ENCODE results near the gene FRS2. TPM values are rescaled to one million over a fixed set of nuclear protein-coding genes. Genes with fewer than 3 reads are reported as not detected.

Gene FRS2
- total and polyA plus RNA-seq, 8 donors = 2.0 to 71.0 (median 12.1) TPM

DNA sequence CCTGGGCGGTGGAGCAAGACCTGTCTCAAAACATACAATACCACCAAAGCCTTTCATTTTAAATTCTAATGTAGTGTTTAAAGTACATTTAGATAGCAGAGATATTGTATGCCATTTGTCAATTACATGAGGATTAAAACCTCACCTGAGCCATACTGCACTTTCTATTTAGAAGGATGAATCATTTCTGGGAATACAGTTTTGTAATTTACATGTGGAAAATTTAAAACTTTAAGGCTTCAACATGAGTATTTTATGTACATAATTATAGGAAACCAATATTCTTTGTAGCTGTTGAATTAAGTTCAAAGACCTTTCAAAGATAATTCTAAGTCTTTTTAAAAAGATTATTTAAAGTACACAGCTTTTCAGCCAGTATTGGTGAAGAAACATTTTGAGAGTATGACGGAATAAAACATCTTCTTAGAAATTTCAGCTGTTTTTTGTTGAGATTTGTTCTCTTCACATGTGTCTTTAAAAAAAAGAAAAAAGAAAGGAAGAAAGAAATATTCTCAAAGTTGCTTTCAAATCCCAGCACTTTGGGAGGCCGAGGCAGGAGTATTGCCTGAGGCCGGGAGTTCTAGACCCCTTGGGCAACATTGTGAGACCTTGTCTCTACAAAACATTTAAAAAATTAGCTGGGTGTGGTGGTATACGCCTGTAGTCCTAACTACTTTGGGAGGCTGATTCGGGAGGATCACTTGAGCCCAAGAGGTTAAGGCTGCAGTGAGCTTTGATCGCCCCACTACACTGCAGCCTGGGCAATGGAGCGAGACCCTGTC lies 80.6 kb downstream of the FRS2 start:
- no peaks in the 10 kb centered on the region for H3K27me3 ChIP-seq
- H3K27ac ChIP-seq = no peak overlapping the region
- peaks cover 0 to 12% (median 6%) of the 10 kb centered on the region in 4 donors for H3K4me1 ChIP-seq
- intact Hi-C loops (cut with DNase I; ENCODE audit: low total_unique reads) = no loop called here
- H3K9me3 ChIP-seq = no peaks in the 10 kb centered on the region
- no peaks in the 10 kb centered on the region for H3K36me3 ChIP-seq
- DNase-seq = no peak
- TF ChIP-seq EP300 (IDR thresholded peaks at IDR 0.05) (no peak), POLR2AphosphoS5 (IDR thresholded peaks at IDR 0.05) (no peak), POLR2A (IDR thresholded peaks at IDR 0.05) (no peak)
- TF ChIP-seq, protein P1, sequence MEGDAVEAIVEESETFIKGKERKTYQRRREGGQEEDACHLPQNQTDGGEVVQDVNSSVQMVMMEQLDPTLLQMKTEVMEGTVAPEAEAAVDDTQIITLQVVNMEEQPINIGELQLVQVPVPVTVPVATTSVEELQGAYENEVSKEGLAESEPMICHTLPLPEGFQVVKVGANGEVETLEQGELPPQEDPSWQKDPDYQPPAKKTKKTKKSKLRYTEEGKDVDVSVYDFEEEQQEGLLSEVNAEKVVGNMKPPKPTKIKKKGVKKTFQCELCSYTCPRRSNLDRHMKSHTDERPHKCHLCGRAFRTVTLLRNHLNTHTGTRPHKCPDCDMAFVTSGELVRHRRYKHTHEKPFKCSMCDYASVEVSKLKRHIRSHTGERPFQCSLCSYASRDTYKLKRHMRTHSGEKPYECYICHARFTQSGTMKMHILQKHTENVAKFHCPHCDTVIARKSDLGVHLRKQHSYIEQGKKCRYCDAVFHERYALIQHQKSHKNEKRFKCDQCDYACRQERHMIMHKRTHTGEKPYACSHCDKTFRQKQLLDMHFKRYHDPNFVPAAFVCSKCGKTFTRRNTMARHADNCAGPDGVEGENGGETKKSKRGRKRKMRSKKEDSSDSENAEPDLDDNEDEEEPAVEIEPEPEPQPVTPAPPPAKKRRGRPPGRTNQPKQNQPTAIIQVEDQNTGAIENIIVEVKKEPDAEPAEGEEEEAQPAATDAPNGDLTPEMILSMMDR (IDR thresholded peaks at IDR 0.05) = no peak
- 87 to 90% (median 89%) methylated on average over 8 of the region's 8 CpGs for WGBS, 5 donors
- H3K4me3 ChIP-seq = no peak overlapping the region

DNA sequence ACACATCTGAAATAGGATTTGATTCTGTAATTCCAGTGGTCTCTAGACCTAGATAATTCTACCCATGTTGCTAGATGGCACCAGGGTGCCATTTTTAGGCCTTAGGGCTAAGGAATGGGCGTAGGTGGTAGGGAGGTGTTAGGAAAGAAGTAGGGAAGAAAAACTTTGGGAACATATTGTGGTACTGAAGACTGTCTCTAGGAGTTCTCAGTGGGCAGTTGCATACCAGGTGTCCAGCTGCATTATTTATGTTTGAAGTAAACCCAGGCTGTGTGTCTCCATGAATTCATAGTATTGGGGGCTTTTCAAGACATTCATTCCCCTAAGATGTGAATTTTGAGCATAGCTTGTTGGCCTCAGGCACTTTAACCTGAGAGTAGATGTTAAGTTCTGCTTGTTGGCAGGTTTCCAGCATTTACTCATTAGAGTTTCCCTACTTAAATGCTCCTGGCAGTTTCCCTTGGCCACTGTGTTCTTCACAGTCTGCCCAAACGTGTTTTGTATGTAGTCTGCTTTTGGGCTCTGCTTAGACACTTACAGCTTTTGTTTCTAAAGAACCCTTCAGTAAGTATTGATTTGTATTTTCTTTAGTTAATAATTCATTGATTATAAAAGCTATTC lies 83.5 kb downstream of the FRS2 start:
- Histone ChIP-seq H3K36me3 (no peaks in the 10 kb centered on the region), H3K4me3 (no peak overlapping the region), H3K4me1 (peaks cover 0 to 17% (median 8%) of the 10 kb centered on the region in 4 donors), H3K9me3 (no peaks in the 10 kb centered on the region), H3K27me3 (no peaks in the 10 kb centered on the region), H3K27ac (no peak overlapping the region)
- intact Hi-C loops (cut with DNase I; ENCODE audit: low total_unique reads) = no loop called here
- TF ChIP-seq, protein P1 (IDR thresholded peaks at IDR 0.05) = no peak
- no peak for TF ChIP-seq POLR2AphosphoS5 (IDR thresholded peaks at IDR 0.05)
- no peak for TF ChIP-seq EP300 (IDR thresholded peaks at IDR 0.05)
- TF ChIP-seq POLR2A (IDR thresholded peaks at IDR 0.05) = no peak
- 46 to 55% (median 52%) methylated on average over 2 of the region's 2 CpGs for WGBS, 5 donors
- DNase-seq = peak in 1 of 2 donors; percentile 75

DNA sequence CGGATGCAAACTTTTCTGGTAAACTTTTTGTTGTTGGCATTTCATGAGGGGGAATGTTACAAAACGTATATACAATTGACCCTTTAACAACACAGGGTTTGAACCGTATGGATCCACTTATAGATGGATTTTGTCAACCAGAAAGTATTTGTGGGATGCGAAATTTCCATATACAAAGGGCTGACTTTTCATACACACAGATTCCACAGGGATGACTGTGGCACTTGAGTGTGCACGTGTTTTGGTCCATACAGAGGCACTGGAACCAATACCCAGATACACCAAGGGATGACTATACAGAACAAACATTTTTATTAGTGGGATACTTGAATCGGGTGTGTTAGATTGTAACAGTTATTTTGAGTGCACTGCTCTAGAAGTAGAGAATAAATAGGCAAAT lies 85.3 kb downstream of the FRS2 start:
- Histone ChIP-seq H3K36me3 (no peaks in the 10 kb centered on the region), H3K4me1 (peaks cover 0 to 17% (median 8%) of the 10 kb centered on the region in 4 donors), H3K27me3 (no peaks in the 10 kb centered on the region), H3K4me3 (no peak overlapping the region), H3K9me3 (no peaks in the 10 kb centered on the region), H3K27ac (no peak overlapping the region)
- no peak for DNase-seq
- WGBS, 5 donors = 77 to 91% (median 84%) methylated on average over 6 of the region's 6 CpGs
- TF ChIP-seq POLR2AphosphoS5 (IDR thresholded peaks at IDR 0.05) (no peak), POLR2A (IDR thresholded peaks at IDR 0.05) (no peak), EP300 (IDR thresholded peaks at IDR 0.05) (no peak)
- TF ChIP-seq, protein P1 (IDR thresholded peaks at IDR 0.05) = no peak
- intact Hi-C loops (cut with DNase I; ENCODE audit: low total_unique reads) = no loop called here

DNA sequence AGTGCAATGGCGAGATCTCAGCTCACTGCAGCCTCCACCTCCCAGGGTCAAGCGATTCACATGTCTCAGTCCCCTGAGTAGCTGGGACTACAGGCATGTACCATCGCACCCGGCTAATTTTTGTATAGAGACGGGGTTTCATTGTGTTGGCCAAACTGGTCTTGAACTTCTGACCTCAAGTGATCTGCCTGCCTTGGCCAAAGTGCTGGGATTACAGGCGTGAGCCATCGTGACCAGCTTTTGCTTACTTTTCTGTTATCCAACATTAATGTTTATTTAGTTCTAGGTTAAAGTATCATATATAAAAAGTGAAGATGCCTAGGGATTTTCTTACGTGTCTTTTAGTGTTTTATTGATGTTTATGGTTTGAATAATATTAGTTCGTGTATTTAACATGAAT lies 86.2 kb downstream of the FRS2 start:
- Histone ChIP-seq H3K4me1 (peaks cover 0 to 17% (median 8%) of the 10 kb centered on the region in 4 donors), H3K27me3 (no peaks in the 10 kb centered on the region), H3K27ac (no peak overlapping the region), H3K4me3 (no peak overlapping the region), H3K9me3 (no peaks in the 10 kb centered on the region), H3K36me3 (no peaks in the 10 kb centered on the region)
- 62 to 74% (median 67%) methylated on average over 9 of the region's 9 CpGs for WGBS, 5 donors
- intact Hi-C loops (cut with DNase I; ENCODE audit: low total_unique reads) = no loop called here
- no peak for DNase-seq
- TF ChIP-seq, protein P1 (IDR thresholded peaks at IDR 0.05) = no peak
- TF ChIP-seq POLR2A (IDR thresholded peaks at IDR 0.05) (no peak), POLR2AphosphoS5 (IDR thresholded peaks at IDR 0.05) (no peak), EP300 (IDR thresholded peaks at IDR 0.05) (no peak)
